Gastrocnemius medialis (tissue), 4 donors: ENCODE data around the gene CPLANE2.

Experiments
- POLR2A ChIP-seq, 2 donors: fragments of 450-650 bp; IDR thresholded peaks; one replicate each; pipeline ENCODE4 v1.6.1; 2017; ENCODE audit warnings: antibody characterized with exemption in 2 of 2, mild to moderate bottlenecking in 2 of 2, moderate library complexity in 2 of 2
- TF ChIP-seq, protein P1 (sequence below), 5 experiments: fragments of 450-650 bp in 3 of 5; fragments of 200-600 bp in 2 of 5; sonication (generic) in 2 of 5; IDR thresholded peaks in 4 of 5; conservative IDR thresholded peaks in 1 of 5; 1 replicate in 4 of 5; 2 replicates in 1 of 5; pipeline ENCODE4 v1.5.1; 2016 to 2019; ENCODE audit warnings: antibody characterized with exemption in 5 of 5, mild to moderate bottlenecking in 3 of 5, moderate library complexity in 3 of 5

DNA sequence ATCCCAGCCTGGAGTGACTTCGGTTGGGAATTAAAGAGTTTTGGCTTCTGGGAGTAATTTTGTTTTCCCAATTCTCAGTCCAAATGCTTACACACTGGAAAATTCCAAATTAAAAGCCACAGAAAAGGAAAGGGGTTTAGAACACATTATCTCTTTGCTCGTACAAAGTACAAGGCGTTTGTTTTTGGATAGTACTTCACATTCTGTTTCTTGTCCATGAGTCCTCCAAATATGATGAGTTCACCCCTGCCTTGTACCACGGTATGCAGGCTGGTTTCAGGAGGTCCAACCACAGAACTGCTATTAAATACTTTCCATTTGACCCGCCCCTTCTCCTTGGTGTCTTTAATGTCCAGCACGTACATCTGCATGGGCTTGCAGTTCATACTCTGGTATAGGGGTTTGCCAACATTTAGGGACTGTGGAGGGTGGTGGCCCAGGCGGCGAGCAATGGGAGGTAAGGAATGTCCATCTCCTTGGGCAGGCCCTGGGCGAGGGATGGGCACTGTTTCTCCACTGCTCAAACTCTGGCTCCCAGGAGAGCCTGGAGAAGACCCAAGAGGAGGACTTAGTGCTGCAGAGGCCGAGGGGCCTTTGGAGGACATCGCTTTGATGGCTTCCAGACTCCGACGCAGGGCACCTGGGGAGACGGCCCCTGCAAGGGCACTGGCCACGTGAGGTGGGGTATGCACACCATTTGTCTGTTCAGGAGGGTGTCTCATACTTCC lies 13.7 kb upstream of the CPLANE2 start:
- no peak for TF ChIP-seq POLR2A (IDR thresholded peaks at IDR 0.05)
- TF ChIP-seq, protein P1, sequence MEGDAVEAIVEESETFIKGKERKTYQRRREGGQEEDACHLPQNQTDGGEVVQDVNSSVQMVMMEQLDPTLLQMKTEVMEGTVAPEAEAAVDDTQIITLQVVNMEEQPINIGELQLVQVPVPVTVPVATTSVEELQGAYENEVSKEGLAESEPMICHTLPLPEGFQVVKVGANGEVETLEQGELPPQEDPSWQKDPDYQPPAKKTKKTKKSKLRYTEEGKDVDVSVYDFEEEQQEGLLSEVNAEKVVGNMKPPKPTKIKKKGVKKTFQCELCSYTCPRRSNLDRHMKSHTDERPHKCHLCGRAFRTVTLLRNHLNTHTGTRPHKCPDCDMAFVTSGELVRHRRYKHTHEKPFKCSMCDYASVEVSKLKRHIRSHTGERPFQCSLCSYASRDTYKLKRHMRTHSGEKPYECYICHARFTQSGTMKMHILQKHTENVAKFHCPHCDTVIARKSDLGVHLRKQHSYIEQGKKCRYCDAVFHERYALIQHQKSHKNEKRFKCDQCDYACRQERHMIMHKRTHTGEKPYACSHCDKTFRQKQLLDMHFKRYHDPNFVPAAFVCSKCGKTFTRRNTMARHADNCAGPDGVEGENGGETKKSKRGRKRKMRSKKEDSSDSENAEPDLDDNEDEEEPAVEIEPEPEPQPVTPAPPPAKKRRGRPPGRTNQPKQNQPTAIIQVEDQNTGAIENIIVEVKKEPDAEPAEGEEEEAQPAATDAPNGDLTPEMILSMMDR (IDR thresholded peaks at IDR 0.05 in 4 of 5, conservative IDR thresholded peaks at IDR 0.05 in 1 of 5), result no peak
